IMR-90 (cell line): ENCODE data around the gene RNF212. TPM values are rescaled to one million over a fixed set of nuclear protein-coding genes. Genes with fewer than 3 reads are reported as not detected.

Experiments
- ATAC-seq: fragments of 200-7000 bp; cut with Tn5 transposase; 2 replicates; pipeline ENCODE4 v1.9.1; 2020; ENCODE audit warnings: low read depth, mild to moderate bottlenecking, moderate library complexity
- BruUV-seq: library from RNA; stranded (reverse); fragments of 400-500 nt; replicated peaks from 2 replicates; lab custom pipeline; 2021; lab: Mats Ljungman, UMichigan
- CTCF ChIA-PET: fragments of 300-600 bp; formaldehyde crosslinking; extraction: SDS; loops from one replicate; lab custom pipeline; 2021; ENCODE audit warnings: antibody characterized with exemption; lab: Yijun Ruan, JAX
- POLR2A ChIA-PET: fragments of 300-600 bp; sonication (Branson Sonifier 250); formaldehyde crosslinking; loops from one replicate; lab custom pipeline; 2022; ENCODE audit warnings: antibody characterized with exemption; ENCODE audit not compliant: unreplicated experiment; lab: Charles Lee
- DNase-seq: peaks from one replicate; pipeline ENCODE4 v3.0.0; 2013
- H2AFZ ChIP-seq: replicated peaks from 2 replicates; pipeline ENCODE3; 2013; ENCODE audit warnings: low read length, mild to moderate bottlenecking; ENCODE audit not compliant: poor library complexity
- H2AK5ac ChIP-seq: 2 replicates; pipeline ENCODE4 v1.6.1; 2013; ENCODE audit warnings: low read depth, low read length, inconsistent platforms
- H2AK9ac ChIP-seq: replicated peaks from 2 replicates; pipeline ENCODE3; 2013; ENCODE audit warnings: mild to moderate bottlenecking, low read depth, low read length, moderate library complexity; ENCODE audit not compliant: poor library complexity
- H2BK120ac ChIP-seq: 2 replicates; pipeline ENCODE4 v1.6.1; 2013; ENCODE audit warnings: low read depth, low read length, inconsistent platforms
- H2BK15ac ChIP-seq: 3 replicates; pipeline ENCODE4 v1.6.1; 2013; ENCODE audit warnings: low read depth, low read length, inconsistent platforms
- H2BK20ac ChIP-seq: 2 replicates; pipeline ENCODE4 v1.6.1; 2013; ENCODE audit warnings: low read depth, mild to moderate bottlenecking, inconsistent platforms, low read length, moderate library complexity
- H2BK5ac ChIP-seq: 2 replicates; pipeline ENCODE4 v1.6.1; 2013; ENCODE audit warnings: mild to moderate bottlenecking, low read depth, low read length, inconsistent platforms; ENCODE audit not compliant: poor library complexity, severe bottlenecking
- H3K14ac ChIP-seq: replicated peaks from 2 replicates; pipeline ENCODE4 v1.6.1; 2013; ENCODE audit warnings: low read depth, low read length, inconsistent platforms
- H3K18ac ChIP-seq: 2 replicates; pipeline ENCODE4 v1.6.1; 2013; ENCODE audit warnings: low read depth, low read length, control low read depth
- H3K23ac ChIP-seq: 2 replicates; pipeline ENCODE4 v1.6.1; 2013; ENCODE audit warnings: low read depth, low read length, inconsistent platforms
- H3K27ac ChIP-seq: 2 replicates; pipeline ENCODE4 v1.5.1; 2013; ENCODE audit warnings: mild to moderate bottlenecking, control low read depth, low read length; ENCODE audit not compliant: insufficient read depth
- H3K27me3 ChIP-seq: 2 replicates; pipeline ENCODE4 v1.6.1; 2013; ENCODE audit warnings: low read length; ENCODE audit not compliant: control insufficient read depth, insufficient read depth
- H3K36me3 ChIP-seq: 2 replicates; pipeline ENCODE4 v1.6.1; 2013; ENCODE audit warnings: low read length, mixed read lengths; ENCODE audit not compliant: control insufficient read depth, insufficient read depth
- H3K4ac ChIP-seq: 2 replicates; pipeline ENCODE4 v1.6.1; 2013; ENCODE audit warnings: low read depth, low read length, inconsistent platforms
- H3K4me1 ChIP-seq: 2 replicates; pipeline ENCODE4 v1.6.1; 2013; ENCODE audit warnings: low read length, mixed read lengths; ENCODE audit not compliant: control insufficient read depth, insufficient read depth
- H3K4me2 ChIP-seq: 2 replicates; pipeline ENCODE4 v1.6.1; 2013; ENCODE audit warnings: low read depth, mild to moderate bottlenecking, control low read depth, low read length, moderate library complexity
- H3K4me3 ChIP-seq: 2 replicates; pipeline ENCODE4 v1.5.1; 2013; ENCODE audit warnings: low read depth, mild to moderate bottlenecking, control low read depth, low read length, moderate library complexity; ENCODE audit not compliant: insufficient read depth
- H3K56ac ChIP-seq: 2 replicates; pipeline ENCODE4 v1.6.1; 2013; ENCODE audit warnings: low read length, inconsistent platforms; ENCODE audit not compliant: insufficient read depth; ENCODE audit errors: extremely low read depth
- H3K79me1 ChIP-seq, 2 experiments: 2 replicates each; pipeline ENCODE4 v1.6.1; 2013; ENCODE audit warnings: low read length in 2 of 2, inconsistent platforms in 1 of 2, low read depth in 1 of 2
- H3K9ac ChIP-seq: 2 replicates; pipeline ENCODE4 v1.6.1; 2013; ENCODE audit warnings: low read depth, low read length, control low read depth
- H3K9me1 ChIP-seq: 2 replicates; pipeline ENCODE4 v1.6.1; 2013; ENCODE audit warnings: low read length, inconsistent platforms; ENCODE audit not compliant: insufficient read depth
- H3K9me3 ChIP-seq: 2 replicates; pipeline ENCODE4 v1.6.1; 2013; ENCODE audit warnings: low read length; ENCODE audit not compliant: control insufficient read depth, insufficient read depth
- H4K20me1 ChIP-seq: 2 replicates; pipeline ENCODE4 v1.6.1; 2013; ENCODE audit warnings: low read length, inconsistent platforms; ENCODE audit not compliant: insufficient read depth
- H4K5ac ChIP-seq: 2 replicates; pipeline ENCODE4 v1.6.1; 2013; ENCODE audit warnings: mild to moderate bottlenecking, low read depth, low read length, control low read depth
- H4K8ac ChIP-seq, 2 experiments: 2 replicates each; pipeline ENCODE4 v1.6.1; 2013; ENCODE audit warnings: low read depth in 2 of 2, low read length in 2 of 2, control low read depth in 1 of 2, inconsistent platforms in 1 of 2
- H4K91ac ChIP-seq: 2 replicates; pipeline ENCODE4 v1.6.1; 2013; ENCODE audit warnings: low read depth, low read length, inconsistent platforms; ENCODE audit not compliant: insufficient read depth
- CEBPB ChIP-seq: IDR thresholded peaks from 2 replicates; pipeline ENCODE4 v1.6.1; 2012; ENCODE audit warnings: low read depth, low read length, improper control_type of control experiment
- FOS ChIP-seq: fragments of 150-350 bp; IDR thresholded peaks from 2 replicates; pipeline ENCODE4 v1.6.1; 2016; ENCODE audit warnings: low read depth, low read length
- WGBS, 2 experiments: methylation state at CpG; one replicate each; pipeline versions ENCODE4 v1.1.5 to v1.1.7; 2013; ENCODE audit warnings: missing lambda C conversion rate in 2 of 2; ENCODE audit not compliant: insufficient read length in 1 of 2; ENCODE audit errors: extremely low coverage in 2 of 2; 5-methylcytosine and 5-hydroxymethylcytosine counted together
- dilution Hi-C: fragments of 300-500 bp; cut with HindIII; formaldehyde crosslinking; loops from one replicate; pipeline ENCODE4 v1.14.3; 2018; ENCODE audit warnings: low sequenced_read_pairs; ENCODE audit not compliant: unreplicated experiment
- in situ Hi-C: fragments of 300-500 bp; cut with MboI; formaldehyde crosslinking; loops from 3 replicates; pipeline ENCODE4 v1.14.3; 2019; ENCODE audit warnings: low sequenced_read_pairs, inconsistent platforms, mixed read lengths
- intact Hi-C: fragments of 100-400 bp; cut with micrococcal nuclease; formaldehyde crosslinking; loops from 2 replicates; pipeline ENCODE4 v1.10.0; 2022
- polyA plus RNA-seq, 3 experiments: library from polyadenylated mRNA; depleted of rRNA; stranded (reverse); fragments of >200 nt; gene quantifications; 2 replicates each; pipeline ENCODE4 v1.2.3, GENCODE V29; 2012; ENCODE audit warnings: low replicate concordance in 1 of 3
- total RNA-seq: library from RNA; depleted of rRNA; stranded (reverse); fragments of >200 nt; gene quantifications from 2 replicates; pipeline ENCODE4 v1.2.3, GENCODE V29; 2012
- TF ChIP-seq, protein P1 (sequence below): fragments of 150-350 bp; IDR thresholded peaks from 2 replicates; pipeline ENCODE4 v1.6.1; 2017; ENCODE audit warnings: mild to moderate bottlenecking, antibody characterized with exemption, low read length, low read depth

RNF212 gene
- total and polyA plus RNA-seq, 2 of the 4 experiments (the other 2 are of a cell fraction), result under 0.01 to 0.51 TPM

DNA sequence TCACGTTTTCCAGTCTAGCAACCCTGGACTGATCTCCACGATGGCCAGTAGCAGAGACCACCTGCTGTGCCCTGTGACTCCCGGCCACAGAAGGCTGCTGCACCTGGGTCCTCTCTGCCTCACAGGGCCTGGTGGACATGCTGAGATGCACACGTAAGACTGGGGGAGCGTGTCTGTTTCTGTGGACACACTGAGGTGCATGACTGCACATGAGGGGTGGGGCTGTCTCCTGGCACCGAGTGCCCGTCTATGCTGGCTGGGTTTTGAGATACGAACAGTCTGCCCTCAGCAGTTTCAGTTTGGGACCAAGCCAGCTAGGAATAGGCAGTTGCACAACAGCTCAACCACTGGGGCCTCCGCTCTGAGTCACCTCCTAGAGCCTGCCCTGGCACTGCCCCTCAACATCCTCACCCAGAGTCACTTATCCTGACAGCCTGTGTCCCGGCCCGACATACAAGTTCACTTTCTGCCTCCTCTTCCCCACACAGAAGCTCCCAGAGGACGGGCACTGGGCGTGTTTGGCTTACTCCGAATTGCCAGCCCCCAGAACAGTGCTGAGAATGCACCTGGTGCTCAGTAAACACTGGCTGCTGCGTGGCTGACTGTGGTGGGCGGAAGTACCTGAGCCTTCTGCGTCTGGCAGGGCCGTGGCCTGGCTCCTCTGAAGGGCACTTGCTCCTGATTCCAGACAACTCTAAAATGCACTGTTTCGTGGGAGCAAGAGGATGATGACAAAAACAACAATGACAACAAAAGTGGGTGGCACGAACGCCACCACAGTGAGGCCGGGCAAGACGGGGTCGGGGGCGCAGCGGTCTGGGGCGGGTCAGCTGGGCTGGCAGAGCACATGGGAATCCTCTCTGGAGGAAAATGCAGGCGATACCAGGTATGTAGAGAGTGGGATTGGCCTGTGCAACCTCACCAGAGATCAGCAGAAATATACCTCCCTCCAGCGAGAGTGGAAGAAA lies 30.9 kb downstream of the RNF212 start:
- CTCF ChIA-PET, result no interaction called here
- H3K36me3 ChIP-seq, result no peaks in the 10 kb centered on the region
- POLR2A ChIA-PET, result no interaction called here
- DNase-seq, result peak; percentile 70
- no peaks in the 10 kb centered on the region for H3K9me1 ChIP-seq
- H3K27me3 ChIP-seq, result peaks cover 22% of the 10 kb centered on the region
- intact Hi-C loops (no loop called here), dilution Hi-C loops (no loop called here), in situ Hi-C loops (no loop called here)
- peak; percentile 93 for ATAC-seq
- no peaks in the 10 kb centered on the region for H3K9me3 ChIP-seq
- WGBS, 2 experiments, result 73% methylated on average over 14 of the region's 29 CpGs; no CpG with 5 or more reads in 1 of the 2 experiments
- BruUV-seq, result no TSS peak
- H3K79me1 ChIP-seq, result no peaks in the 10 kb centered on the region
- no peak overlapping the region for H3K56ac ChIP-seq
- H2AK9ac ChIP-seq, result no peak overlapping the region
- no peak overlapping the region for H4K91ac ChIP-seq
- no peak overlapping the region for H2BK15ac ChIP-seq
- H4K20me1 ChIP-seq, result no peaks in the 10 kb centered on the region
- H3K18ac ChIP-seq, result no peak overlapping the region
- H3K23ac ChIP-seq, result no peak overlapping the region
- no peak overlapping the region for H3K4ac ChIP-seq
- no peak overlapping the region for H2AK5ac ChIP-seq
- peaks cover 6% of the 10 kb centered on the region for H3K4me1 ChIP-seq
- no peak overlapping the region for H4K8ac ChIP-seq
- no peak overlapping the region for H3K14ac ChIP-seq
- H2BK120ac ChIP-seq, result no peak overlapping the region
- no peak overlapping the region for H3K9ac ChIP-seq
- no peak overlapping the region for H2BK5ac ChIP-seq
- peak; percentile 99 for TF ChIP-seq CEBPB
- TF ChIP-seq FOS, result peak; percentile 70
- TF ChIP-seq, protein P1, sequence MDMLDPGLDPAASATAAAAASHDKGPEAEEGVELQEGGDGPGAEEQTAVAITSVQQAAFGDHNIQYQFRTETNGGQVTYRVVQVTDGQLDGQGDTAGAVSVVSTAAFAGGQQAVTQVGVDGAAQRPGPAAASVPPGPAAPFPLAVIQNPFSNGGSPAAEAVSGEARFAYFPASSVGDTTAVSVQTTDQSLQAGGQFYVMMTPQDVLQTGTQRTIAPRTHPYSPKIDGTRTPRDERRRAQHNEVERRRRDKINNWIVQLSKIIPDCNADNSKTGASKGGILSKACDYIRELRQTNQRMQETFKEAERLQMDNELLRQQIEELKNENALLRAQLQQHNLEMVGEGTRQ, result no peak
- H3K4me3 ChIP-seq, result no peak overlapping the region
- no peak overlapping the region for H2BK20ac ChIP-seq
- H4K5ac ChIP-seq, result no peak overlapping the region
- no peak overlapping the region for H3K27ac ChIP-seq
- H2AFZ ChIP-seq, result peak overlapping the region; percentile 64
- peak overlapping the region; percentile 17; the same call in 1 of the 2 replicates for H3K4me2 ChIP-seq
